Spleen (tissue), 7 donors: ENCODE results near the gene LRRC7.

ENCODE experiments used
- CTCF ChIP-seq, 11 experiments: fragments of 200-600 bp in 7 of 11; fragments of 450-650 bp in 4 of 11; sonication (generic) in 4 of 11; IDR thresholded peaks in 8 of 11; conservative IDR thresholded peaks in 3 of 11; 1 replicate in 7 of 11; 2 replicates in 4 of 11; pipeline versions ENCODE4 v1.4.0 to v1.8.0; 2016 to 2021; ENCODE audit warnings: antibody characterized with exemption in 11 of 11, inconsistent platforms in 4 of 11, mild to moderate bottlenecking in 1 of 11
- POLR2A ChIP-seq, 3 donors: fragments of 450-650 bp; IDR thresholded peaks; one replicate each; pipeline ENCODE4 v1.5.1; 2017; ENCODE audit warnings: antibody characterized with exemption in 3 of 3, mild to moderate bottlenecking in 1 of 3
- donor health status: DM: no; HTN: no; CAD: no; lungs with moderate emphysema.
- donor health status: DM: no; HTN: no; CAD: no.
- donor health status: DM: no; HTN: no; CAD: no.

DNA sequence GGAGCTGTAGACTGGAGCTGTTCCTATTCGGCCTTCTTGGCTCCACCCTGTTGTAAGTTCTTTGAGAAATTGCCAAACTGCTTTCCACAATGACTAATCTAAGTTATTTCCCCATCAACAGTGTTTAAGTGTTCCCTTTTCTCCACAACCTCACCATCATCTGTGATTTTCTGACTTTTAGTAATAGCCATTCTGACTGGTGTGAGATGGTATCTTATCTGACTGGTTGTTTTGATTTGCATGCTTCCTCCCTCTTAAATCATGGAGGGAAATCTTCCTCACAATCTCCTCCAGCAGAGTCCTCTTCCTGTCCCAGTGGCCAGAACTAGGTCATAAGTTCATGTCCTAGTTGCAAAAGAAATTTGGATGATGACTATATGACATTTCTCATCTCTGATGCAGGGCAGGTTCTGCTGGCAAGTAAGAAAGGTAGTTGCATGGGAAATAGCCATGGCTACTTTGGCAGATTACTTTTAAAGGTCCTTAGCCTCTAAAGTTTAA lies 343.6 kb downstream of the LRRC7 start:
- TF ChIP-seq CTCF (IDR thresholded peaks at IDR 0.05 in 8 of 11, conservative IDR thresholded peaks at IDR 0.05 in 3 of 11) (no peak), POLR2A (IDR thresholded peaks at IDR 0.05) (no peak)
